GM18909 (cell line): ENCODE measurements around the gene PRPF4.

Experiments used
- ATAC-seq: cut with Tn5 transposase; IDR thresholded peaks from one replicate; pipeline ENCODE4 v1.9.1; 2021; ENCODE audit warnings: mild to moderate bottlenecking; ENCODE audit not compliant: unreplicated experiment, poor library complexity

PRPF4 gene

DNA sequence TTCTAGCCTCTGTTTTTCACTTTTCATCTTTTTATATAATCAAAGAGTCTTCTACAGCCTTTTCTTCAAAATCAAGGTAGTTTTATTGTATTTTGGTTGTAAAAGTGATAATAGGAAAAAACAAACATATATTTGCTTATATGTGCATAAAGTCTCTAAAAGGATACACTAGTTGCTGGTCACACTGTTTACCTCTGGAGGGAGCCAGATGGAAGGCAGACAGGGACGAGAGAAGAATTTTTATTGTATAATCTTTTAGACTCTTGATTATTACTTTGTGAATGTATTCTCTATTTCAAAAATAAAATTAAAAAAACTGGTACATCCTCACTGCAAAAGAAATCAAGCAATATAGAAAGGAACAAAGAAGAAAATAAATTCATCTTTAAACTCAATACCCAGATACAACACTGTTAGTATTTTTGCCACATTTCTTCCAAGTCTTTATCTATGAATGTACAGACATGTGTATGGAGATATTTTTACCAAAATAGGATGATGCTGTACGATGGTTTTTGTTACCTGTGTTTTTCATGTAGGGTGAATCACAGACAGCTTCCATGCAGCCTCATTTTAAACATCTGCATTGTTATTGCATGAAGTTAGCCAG lies 33.9 kb downstream of the PRPF4 start:
- ATAC-seq: no peak

DNA sequence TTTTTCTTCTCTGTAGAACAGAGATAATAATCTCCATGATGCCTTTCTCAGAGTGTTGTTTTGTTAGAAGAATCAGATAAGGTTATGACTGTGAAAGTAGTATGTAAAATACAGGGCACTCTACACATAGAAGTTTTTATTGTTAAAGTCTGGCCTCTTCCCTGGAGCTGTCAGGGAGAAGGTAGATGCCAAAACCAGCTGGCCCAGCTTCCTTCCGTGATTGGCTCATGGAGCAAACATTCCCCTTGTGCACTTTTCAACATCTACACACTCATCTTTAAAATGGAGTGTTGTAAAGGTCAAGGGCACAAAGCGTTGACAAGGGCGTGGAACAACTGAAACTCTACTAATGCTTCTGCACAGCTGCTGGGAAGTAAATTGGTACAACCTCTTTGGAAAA lies 35.1 kb downstream of the PRPF4 start:
- ATAC-seq: no peak

DNA sequence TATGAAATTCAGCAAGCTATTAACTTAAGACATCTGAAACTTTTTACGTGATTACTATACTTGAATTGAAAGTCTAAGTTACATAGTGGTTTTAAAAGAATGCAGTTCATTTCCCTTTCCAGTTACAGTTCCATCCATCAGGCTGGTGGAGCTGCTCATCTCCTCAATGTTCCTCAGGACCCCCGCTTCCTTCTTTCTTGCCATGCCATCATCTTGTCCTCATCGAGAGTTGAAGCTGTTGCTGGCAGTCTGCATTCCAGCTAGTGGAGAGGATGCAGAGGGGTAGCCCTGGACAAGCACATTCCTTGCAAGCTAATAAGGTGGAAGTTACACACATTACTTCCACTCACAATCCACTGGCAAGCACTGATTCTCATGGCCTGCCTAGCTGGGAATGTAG lies 36.5 kb downstream of the PRPF4 start:
- no peak for ATAC-seq

DNA sequence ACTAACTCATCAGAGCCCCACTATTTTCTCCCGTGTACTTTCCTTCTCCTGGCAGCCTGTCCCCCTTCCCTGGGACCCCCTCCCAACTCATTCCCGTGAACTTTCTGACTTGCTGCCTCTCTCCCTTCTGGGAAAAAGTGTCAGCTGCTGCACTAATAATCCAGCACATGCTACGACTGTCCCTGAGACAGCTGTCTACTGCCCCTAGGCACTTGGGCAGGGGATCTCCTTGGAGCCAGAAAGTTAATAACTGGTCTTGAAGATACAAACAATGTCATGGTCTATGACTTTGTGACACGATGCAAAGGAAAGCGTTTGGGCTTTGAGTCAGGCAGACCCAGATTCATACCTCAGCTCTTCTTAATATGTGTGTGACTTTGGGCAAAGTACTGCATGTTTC lies 37.8 kb downstream of the PRPF4 start:
- ATAC-seq: no peak

DNA sequence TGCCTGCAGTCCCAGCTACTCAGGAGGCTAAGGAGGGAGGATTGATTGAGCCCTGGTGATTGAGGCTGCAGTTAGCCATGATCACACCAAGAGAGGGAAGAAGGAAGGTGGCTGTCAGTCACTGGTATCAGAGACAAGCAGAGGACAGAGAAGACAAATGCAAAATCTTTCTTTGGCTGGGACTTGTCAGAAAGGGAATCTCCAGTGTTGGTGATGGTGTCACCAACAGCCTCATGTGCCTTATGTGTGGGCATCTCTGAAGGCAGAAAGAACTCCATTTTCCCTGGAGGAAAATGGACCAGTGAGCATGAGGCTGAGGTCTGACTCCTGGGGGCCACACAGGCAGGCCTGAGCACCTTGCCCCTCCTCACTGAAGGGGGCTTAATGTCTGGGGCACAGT lies 39.8 kb downstream of the PRPF4 start:
- no peak for ATAC-seq

DNA sequence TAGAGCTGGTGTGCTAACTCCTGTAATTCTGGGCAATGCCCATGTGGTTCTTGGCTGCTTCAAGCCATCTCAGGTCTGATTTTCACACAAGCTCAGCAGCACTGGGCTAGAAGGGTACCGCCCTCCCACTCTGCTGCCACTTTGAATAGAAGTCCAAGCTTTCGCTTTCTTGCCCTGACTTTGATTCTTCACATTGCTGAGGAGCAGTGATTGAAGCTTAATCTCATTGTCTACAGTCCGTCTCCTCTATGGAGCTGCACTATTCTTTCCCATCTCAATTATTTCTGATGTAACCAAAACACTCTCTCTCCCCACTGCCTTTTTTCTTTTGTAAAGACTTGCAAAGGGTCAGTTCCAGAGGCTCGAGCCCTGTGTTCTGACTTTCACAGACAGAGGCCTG lies 40.6 kb downstream of the PRPF4 start:
- no peak for ATAC-seq

DNA sequence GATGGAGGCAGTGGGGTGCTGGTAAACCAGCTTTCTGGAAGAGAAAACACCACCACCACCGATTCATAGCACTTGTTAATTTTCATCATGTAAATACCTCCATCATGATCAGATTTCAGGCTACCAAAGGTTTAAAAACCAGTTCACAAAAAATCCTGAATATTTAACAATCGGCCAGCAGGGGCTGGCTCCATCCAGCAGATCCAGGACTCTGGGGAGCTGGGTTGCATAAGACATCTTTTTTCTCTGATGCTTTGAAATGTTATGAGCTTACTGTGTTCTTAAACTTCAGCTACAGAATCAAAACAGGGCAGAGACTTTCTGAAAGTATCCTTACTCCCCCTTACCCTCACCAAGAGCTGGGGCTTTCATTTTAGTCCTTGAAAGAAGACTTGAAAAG lies 42.3 kb downstream of the PRPF4 start:
- ATAC-seq: no peak

DNA sequence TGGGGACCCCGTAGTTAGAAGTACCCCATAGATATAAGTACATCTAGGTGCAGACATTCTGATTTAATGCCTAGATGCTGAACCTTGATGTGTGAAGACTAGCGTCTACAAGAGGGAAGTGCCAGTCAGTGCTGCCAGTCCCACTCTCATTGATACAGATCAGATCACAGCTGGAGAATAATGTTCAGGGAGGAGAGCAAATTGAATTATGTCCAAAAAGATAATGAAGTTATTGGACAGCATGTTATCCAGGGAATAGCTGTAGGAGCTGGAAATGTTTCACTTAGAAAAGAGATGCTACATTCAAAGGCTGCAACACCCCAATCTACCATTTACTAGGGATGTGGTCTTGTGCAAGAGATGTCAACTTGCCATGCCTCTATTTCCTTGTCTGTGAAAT lies 43.6 kb downstream of the PRPF4 start:
- no peak for ATAC-seq

DNA sequence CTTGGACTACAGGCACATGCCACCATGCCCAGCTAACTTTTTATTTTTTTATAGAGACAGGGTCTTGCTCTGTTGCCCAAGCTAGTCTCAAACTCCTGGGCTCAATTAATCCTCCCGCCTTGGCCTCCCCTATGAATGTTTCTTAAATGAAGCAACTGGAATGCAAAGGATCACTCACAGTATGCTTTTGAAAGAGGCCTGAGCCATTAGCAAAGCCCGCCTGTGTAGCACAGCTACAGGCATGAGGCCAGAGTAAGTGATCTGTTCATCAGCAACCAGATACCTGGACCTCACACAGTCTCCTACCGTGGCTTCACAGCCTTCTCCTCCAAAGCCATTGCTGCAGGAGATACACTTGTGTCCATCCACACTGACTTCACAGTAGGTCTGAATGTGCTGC lies 44.6 kb downstream of the PRPF4 start:
- ATAC-seq: no peak

DNA sequence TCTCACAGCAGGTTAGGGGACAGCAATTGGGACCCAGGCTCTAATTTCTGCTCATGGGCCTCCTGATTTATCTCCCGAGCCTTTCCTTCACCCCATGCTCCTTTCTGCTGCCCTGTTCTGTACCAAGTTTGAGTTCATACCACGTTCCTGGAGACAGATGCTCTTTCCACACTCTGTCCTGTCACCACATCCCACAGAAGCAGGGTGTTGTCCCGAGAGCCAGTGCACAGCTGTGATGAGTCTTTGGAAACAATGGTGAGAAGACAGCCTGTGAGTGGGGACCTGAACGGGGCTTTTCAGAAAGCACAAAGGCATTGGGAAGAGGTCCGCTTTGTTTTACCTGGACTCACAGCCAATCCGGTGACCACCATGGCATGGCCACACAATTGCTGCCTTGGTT lies 47.2 kb downstream of the PRPF4 start:
- ATAC-seq: no peak

DNA sequence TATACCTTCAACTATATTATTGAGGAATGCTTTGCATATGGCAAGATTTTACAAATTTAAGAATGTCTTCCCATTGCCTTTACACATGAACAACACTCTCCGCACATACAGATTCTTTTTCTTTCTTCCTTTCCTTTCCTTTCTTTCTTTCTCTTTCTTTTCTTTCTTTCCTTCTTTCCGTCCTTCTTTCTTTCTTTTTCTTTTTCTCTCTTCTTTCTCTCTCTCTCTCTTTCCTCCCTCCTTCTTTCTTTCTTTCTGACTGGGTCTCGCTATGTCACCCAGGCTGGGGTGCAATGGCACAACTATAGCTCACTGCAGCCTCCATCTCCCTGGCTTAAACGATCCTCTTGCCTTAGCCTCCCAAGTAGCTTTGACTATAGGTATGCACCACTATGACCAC lies 50.8 kb downstream of the PRPF4 start:
- no peak for ATAC-seq

DNA sequence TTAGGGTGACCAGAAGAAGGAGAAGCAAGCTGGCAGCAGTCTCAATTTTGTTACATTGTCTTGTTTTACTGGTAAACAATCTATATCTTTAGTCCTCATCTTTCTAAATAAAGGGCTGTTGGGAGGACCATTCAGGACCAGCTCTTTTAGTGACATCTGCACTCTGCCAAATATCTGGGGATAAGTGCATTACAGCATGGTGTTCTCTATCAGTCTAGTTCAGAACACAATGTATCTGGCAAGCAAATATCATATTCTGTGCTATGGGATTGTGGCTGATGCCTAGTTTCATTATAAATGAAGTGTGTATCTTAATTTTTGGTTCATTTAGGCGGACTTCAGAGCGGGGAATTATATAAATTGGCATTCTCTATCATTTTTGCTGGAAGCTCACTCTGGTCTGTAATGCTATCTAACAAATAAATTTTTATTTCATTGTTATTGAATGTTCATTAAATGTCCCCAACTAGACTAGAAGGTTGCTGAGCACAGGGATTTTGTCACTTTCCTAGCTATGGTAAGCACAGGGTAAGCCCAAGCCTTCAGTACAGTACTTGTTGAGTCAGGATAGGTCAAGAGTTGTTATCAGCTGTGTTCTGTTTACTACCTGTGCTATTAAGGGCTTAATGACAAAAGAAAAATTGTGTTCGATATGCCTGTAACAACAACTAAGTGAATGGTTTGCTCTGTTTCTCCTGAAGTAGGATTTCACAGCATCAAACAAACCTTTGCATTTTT lies 52.8 kb downstream of the PRPF4 start:
- ATAC-seq: no peak

DNA sequence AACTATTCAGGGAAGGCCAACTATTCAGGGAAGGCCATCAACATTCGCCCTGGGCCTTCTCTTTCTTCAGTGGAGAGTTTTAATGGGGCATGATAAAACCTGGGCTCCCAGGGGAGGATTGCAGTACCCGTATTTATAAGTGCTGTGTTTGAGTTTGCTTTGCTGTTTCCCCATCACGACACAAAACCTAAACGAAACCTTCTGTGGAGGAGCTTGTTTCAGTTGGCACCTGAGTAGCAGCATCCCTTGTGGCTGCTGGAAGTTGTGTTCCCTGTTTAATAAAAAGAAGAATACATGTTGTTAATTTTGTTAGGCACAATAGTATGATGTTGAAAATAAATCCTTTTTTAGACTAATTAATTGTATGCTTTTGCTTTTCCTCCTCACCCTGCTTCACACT lies 56.3 kb downstream of the PRPF4 start:
- no peak for ATAC-seq

DNA sequence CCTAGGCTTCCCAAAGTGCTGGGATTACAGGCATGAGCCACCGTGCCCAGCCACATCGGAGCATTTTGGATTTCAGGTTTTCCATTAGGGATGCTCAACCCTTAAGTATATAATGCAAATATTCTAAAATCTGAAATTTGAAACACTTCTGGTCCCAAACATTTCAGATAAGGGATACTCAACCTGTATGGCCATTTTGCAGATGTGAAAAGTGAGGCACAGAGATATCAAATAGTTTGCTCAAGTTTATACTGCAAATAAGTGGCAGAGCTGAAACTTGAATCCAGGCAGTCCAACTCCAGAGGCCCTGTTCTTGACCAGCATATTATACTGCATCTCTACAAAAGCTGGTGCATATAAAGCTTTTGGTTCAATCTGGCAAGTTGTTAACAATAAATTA lies 62.3 kb downstream of the PRPF4 start:
- ATAC-seq: no peak

DNA sequence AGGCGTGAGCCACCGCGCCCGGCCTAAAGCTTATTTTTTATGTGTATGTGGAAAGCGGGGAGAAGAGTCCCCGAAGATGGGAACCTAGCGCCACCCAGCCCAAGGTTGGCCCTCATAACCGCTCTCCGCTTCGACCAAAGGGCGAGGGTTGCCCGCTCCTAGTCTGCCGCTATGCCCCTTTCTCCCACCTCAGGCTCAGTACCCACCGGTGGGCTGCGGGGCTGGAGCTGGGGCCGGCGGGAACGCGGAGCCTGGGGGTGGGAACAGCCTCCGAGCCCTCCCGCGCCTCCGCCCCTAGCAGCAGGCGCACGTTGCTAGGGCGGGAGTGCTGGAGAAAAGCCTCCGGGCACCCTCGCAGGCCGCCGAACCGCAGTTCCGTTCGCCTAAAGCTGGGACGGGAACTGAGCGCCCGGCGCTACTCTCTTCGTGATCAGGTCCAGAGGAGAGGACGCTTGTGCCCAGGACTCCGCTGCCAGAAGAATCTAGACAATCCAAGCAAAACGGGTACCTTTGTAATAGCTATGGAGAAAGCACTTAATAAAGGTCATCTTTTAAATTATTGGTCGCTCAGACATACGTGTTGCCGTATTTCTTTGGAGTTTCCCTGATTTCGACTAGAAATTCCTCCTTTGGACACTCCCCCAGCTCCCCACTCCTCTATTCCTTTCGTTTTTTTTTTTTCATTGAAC lies 64.7 kb downstream of the PRPF4 start, which contains the start of gene WDR31:
Gene WDR31, minus strand, starts transcription at position 265 of the 689 bp plus-strand sequence. CDS start 8,253 bp downstream, outside the sequence.
- ATAC-seq: peak; percentile 98

DNA sequence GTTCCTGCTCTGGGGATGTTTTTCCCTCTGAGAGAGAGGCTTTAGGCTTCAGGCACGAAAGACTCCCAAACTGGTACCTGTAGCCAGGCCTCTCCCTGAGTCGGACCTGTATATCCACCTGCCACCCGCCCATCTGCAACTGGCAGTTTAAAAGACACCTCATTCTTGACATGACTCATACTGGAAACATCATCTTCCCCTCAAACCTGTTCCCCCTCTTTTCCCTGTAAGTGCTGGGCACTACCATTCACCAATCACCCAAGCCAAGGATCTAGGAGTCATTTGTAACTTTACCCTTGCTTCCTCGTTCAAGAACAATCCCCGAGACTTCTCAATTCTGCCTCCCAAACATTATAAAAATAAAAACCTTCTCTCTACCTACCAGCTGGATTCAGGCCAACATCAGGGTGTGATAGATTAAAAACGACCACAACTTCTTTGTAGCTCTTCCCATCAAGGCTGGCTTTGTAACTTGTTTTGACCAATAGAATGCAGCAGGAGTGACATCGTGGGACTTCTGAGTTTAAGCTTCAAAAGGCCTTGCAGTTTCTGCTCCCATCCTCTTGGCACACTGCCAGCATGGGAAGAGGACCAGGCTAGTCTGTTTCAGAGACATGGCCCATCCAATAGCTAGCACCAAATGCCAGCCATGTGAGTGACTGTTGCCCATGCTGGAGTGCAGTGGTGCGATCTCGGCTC lies 66.4 kb downstream of the PRPF4 start:
- no peak for ATAC-seq
